NCI-H510A (cell line): ENCODE measurements around the gene MRPS18B.
A peak's percentile ranks its signal among the peaks of the same experiment; 100 is the strongest.

ENCODE experiments used
- DNase-seq: peaks from one replicate; lab custom pipeline; 2025; lab: John Stamatoyannopoulos, UW

The MRPS18B gene

GRCh38 chr6:30603961-30604360 lies 13.7 kb upstream of the MRPS18B start:
- DNase-seq: no peak

GRCh38 chr6:30610065-30610464 lies 7.6 kb upstream of the MRPS18B start:
- no peak for DNase-seq

- DNase-seq: no peak
Measured at GRCh38 chr6:30611150-30611855, 6.3 kb upstream of the MRPS18B start.

GRCh38 chr6:30611856-30612194 lies 5.8 kb upstream of the MRPS18B start:
- no peak for DNase-seq

GRCh38 chr6:30612213-30612612 lies 5.4 kb upstream of the MRPS18B start:
- no peak for DNase-seq

- no peak for DNase-seq
Measured at GRCh38 chr6:30612687-30613248, 4.9 kb upstream of the MRPS18B start.

- no peak for DNase-seq
Measured at GRCh38 chr6:30613251-30614043, 4.2 kb upstream of the MRPS18B start.

GRCh38 chr6:30614044-30614842 lies 3.4 kb upstream of the MRPS18B start:
- DNase-seq: no peak

- peak; percentile 88 for DNase-seq
Measured at GRCh38 chr6:30614843-30615218, 2.8 kb upstream of the MRPS18B start.

GRCh38 chr6:30615219-30615957 lies 2.3 kb upstream of the MRPS18B start:
- peak; percentile 24 for DNase-seq

- peak; percentile 50 for DNase-seq
Measured at GRCh38 chr6:30615958-30616810, 1.5 kb upstream of the MRPS18B start.

- peak; percentile 99 for DNase-seq
Measured at GRCh38 chr6:30616811-30617564, 652 bp upstream of the MRPS18B start, which contains the start of gene PPP1R10. TSS of gene PPP1R10 (minus strand) at chr6:30617243. CDS start at chr6:30609944, 7,299 bp downstream.

GRCh38 chr6:30618270-30618797 lies 694 bp downstream of the MRPS18B start:
- DNase-seq: no peak

GRCh38 chr6:30619561-30619960 lies 1.9 kb downstream of the MRPS18B start:
- DNase-seq: no peak

GRCh38 chr6:30625511-30625910 lies 7.9 kb downstream of the MRPS18B start:
- DNase-seq: no peak

- peak; percentile 62 for DNase-seq
Measured at GRCh38 chr6:30626484-30627366, 9.1 kb downstream of the MRPS18B start, which contains the start of gene ATAT1. TSS of gene ATAT1 (plus strand) at chr6:30626874.

- no peak for DNase-seq
Measured at GRCh38 chr6:30635834-30636233, 18.2 kb downstream of the MRPS18B start.

GRCh38 chr6:30640481-30640880 lies 22.8 kb downstream of the MRPS18B start:
- DNase-seq: no peak

- no peak for DNase-seq
Measured at GRCh38 chr6:30641048-30641447, 23.4 kb downstream of the MRPS18B start.
